ENCODE results near the gene MKNK1.
A peak's percentile ranks its signal among the peaks of the same experiment; 100 is the strongest.

Gene MKNK1

GRCh38 chr1:46538147-46538546 is 65.9 kb downstream of the MKNK1 start:
- no peak for DNase-seq (ENCODE audit: low read depth)

GRCh38 chr1:46537651-46538050 is 66.4 kb downstream of the MKNK1 start:
- DNase-seq (ENCODE audit: low read depth), result no peak

- no peak for DNase-seq (ENCODE audit: low read depth)
Observed at GRCh38 chr1:46536527-46536926, 67.5 kb downstream of the MKNK1 start.

GRCh38 chr1:46535063-46535462 is 69.0 kb downstream of the MKNK1 start:
- DNase-seq (ENCODE audit: low read depth), result no peak

DNA sequence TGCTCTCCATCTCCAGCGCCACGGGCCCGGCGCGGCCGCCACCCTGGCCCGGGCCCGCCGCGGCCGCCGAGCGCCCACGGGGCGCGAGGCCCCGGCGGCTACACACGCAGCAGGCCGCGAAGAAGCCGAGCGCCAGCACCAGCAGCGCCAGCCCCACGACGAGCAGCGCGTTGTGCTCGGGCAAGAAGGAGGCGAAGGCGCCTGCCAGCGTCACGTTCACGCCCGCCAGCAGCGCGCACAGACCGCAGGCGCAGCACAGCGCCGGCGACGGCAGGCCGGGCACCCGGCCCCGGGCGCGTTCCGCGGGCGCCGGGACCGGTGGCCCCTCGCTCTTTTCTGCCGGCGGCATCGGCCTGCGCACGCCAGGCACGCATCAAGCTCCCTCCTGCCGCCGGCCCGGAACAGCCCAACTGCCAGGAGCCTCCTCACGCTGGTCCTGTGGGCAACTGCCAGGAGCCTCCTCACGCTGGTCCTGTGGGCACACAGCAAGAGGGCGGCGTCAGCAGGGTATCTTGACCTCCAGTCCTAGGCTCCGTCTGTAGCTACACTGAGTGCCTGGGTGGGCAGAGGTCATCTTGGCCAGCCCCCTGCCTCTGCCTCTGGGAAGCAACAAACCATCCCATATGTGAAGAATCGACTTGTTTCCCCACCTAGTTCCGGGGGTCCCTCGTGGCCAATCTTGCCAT is 70.7 kb downstream of the MKNK1 start:
- peak; percentile 44 for DNase-seq (ENCODE audit: low read depth)

DNA sequence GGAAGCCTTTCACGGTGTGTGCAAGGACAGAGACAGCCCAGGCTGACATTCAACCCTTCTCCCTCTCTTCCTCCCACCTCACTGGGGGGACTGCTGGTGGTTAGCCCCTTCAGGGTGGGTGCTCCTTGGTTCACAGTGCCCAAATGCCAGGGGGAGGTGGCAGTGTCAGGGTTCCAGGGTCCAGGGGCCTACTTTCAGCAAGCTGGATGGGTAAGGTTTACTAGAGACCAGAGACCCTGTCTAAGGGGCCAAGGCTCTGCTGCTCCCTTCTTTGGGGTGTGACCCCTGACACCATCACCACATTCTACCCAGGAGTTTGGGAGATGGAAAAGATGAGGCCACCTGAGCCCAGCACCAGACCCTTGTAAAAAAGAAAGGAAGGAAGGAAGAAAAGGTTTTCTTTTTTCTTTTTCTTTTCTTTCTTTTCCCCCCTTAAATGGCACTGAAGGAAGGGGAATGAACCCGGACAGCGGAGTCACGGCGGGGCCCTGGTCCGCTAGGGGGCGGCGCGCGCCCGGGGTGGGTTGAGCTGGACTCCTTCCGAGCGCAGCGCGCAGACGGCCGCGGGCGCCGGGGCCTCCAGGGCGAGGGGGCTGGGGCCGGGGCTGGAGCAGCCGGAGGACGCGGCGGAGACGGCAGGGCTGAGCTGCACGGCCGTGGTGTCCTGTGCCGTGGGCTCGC is 71.4 kb downstream of the MKNK1 start:
- DNase-seq (ENCODE audit: low read depth), result peak; percentile 62

- DNase-seq (ENCODE audit: low read depth), result no peak
Observed at GRCh38 chr1:46532095-46532494, 72.0 kb downstream of the MKNK1 start.

DNA sequence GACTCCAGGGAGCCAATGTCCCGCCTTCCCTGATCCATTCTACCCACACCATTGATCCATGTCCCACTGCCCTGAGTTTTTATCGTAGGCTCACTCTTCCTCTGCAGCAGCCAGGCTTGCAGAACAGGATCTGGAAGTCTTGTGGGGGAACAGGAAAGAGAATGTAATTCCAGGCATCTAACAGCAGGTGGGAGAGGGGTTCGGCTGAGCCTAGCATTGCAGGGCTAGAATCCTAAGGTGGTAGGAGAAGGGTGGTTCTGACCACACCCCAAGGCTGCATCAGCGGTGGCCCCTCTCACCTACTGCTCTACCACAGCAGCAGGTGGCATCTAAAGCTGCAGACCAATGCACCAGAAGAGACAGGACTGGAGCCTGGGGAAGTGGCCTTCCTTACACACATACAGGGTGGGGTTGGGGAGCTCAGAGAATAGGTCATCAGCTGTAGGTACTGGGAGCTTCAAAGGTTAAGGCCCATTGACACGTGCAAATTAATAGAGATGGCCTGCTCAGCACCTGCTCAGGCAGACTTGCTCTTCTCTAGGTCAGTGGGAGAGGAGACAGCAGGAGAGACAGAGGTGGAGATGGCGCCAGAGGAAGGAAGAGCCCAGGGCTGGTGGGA is 73.2 kb downstream of the MKNK1 start:
- DNase-seq (ENCODE audit: low read depth), result no peak

DNA sequence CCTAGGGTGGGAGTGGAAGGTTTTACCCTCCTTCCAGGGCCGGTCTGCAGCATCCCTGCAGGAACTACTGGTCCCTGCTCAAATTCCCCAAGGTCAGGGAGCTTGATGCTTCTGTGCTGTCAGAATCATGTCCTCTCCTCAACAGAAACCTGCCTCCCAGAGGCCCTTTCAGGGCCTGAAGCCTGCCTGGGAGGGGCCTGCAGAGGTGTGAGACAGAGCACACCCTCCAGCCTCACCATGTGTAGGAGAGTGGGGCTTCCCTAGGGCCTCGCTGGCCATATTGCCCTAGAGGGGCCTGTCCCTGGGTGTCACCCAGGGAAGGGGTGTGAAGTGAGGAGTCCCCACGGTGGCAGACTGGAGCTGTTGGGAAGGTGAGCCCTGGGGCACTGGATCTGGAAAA is 73.8 kb downstream of the MKNK1 start:
- no peak for DNase-seq (ENCODE audit: low read depth)

- no peak for DNase-seq (ENCODE audit: low read depth)
Observed at GRCh38 chr1:46529031-46529630, 74.9 kb downstream of the MKNK1 start.

- no peak for DNase-seq (ENCODE audit: low read depth)
Observed at GRCh38 chr1:46528297-46528955, 75.6 kb downstream of the MKNK1 start.

GRCh38 chr1:46527474-46528296 is 76.4 kb downstream of the MKNK1 start:
- peak; percentile 51 for DNase-seq (ENCODE audit: low read depth)

DNA sequence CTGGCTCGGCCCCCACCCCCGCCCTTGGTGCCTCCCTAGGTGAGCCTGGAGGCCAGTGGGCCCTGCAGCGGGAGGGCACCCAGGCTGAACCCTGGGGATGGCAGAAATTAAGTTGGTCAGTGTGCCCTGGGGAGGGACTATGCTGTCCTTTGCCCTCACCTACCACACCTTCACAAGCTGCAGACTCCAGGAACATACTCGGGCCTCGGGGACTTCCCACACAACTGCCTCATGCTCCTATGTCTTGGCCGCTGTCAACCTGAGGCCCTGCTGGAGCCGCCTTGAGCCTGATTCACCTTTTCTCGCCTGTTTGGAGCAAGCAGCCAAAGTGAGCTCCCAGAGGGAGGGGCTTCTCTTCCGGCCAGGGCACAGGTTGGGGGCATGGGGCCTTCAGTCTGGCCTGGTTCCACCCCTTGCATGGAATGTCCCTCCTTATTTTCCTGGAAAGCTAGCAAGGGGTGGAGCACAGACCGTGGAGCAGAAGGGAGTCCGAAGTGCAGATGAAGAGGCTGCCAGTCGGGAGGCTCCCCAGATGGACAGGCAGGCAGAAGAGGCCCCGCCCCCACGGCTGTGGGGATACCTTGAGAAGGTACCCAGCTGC is 77.3 kb downstream of the MKNK1 start:
- DNase-seq (ENCODE audit: low read depth), result no peak

- DNase-seq (ENCODE audit: low read depth), result no peak
Observed at GRCh38 chr1:46526013-46526690, 77.9 kb downstream of the MKNK1 start.

DNA sequence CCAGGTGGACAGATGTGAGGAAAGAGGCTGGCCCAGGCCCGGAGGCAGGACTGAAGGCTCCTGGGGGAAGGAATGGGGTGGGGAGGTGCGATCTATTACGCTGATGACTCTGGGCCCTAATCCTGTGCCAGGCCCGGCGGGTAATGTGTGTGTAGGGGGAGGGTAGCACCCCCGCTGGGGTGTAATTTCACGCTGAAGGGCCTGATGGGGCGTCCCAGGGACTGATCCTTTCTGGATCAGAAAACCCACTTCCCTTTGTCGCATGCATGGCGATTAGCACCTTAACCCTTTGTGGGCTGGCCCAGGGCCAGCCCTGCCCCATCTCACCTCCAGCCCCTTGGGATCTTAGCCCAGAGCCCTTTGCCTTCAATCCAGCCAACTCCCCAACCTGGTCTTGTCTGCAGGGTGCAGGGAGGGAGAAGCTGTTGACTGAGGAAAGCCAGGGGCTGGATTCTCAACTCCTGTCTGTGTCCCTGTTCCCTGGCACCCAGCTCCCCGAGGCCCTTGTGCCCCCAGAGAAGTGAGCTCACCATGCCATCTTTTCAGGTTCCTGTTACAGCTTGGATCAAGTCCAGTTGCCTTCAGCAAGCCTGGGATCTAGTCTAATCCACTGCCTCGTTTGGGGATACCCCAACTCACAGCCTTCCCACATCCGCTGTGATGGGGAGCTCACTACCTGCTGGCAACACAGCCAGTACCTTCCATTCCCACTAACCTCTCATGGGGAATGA is 78.7 kb downstream of the MKNK1 start:
- no peak for DNase-seq (ENCODE audit: low read depth)

GRCh38 chr1:46524843-46525242 is 79.2 kb downstream of the MKNK1 start:
- DNase-seq (ENCODE audit: low read depth), result no peak

DNA sequence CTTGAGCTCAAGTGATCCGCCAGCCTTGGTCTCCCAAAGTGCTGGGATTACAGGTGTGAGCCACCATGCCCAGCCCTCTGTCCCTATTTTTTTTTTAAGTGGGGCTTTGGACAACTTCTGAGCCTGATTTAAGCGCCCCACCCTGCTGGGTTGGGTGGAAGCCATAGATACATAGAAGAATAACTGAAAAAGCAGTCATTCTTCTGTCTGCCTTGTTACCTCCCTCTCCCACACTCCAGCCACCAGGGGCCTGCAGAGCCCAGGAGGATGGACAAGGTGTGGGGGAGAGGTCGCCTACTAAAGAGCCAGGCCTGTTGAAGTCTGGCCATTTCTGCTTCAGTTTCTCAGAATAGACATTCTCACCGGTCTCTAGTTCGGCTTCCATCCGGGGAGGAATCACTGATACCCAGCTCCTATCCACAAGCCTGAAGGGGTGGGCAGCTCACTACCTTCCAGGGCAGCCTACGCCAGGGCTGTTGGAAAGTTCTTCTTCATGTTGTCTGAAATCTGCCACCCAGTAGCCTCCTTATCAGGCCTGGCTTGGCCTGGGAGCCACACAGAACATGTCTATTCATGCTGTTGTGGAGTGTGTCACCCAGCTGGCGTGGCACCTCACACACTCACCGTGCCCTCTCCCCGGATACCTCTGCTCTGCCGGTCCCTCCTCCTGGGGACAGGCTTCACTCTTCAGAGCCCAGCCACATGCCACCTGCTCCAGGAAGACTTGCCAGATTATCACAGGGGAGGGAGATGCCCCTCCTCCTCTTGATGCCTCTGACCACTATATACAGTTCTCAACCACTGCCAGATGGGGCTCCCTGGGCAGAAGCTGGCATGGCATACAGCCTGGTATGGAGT is 80.3 kb downstream of the MKNK1 start:
- no peak for DNase-seq (ENCODE audit: low read depth)

- DNase-seq (ENCODE audit: low read depth), result no peak
Observed at GRCh38 chr1:46522969-46523320, 81.1 kb downstream of the MKNK1 start.
